ENCODE results near the gene IMMP2L.
"Not testable (repeated sequence)": the region's sequence is repeated elsewhere in the genome, so short reads cannot be mapped to it uniquely, and the experiment has no call there.

IMMP2L gene

DNA sequence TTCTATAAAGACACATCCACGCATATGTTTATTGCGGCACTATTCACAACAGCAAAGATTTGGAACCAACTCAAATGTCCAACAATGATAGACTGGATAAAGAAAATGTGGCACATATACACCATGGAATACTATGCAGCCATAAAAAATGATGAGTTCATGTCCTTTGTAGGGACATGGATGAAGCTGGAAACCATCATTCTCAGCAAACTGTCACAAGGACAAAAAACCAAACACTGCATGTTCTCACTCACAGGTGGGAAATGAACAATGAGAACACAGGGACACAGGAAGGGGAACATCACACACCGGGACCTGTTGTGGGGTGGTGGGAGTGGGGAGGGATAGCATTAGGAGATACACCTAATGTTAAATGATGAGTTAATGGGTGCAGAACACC, 238.6 kb downstream of the IMMP2L start:
- DNase-seq: not testable (repeated sequence)

DNA sequence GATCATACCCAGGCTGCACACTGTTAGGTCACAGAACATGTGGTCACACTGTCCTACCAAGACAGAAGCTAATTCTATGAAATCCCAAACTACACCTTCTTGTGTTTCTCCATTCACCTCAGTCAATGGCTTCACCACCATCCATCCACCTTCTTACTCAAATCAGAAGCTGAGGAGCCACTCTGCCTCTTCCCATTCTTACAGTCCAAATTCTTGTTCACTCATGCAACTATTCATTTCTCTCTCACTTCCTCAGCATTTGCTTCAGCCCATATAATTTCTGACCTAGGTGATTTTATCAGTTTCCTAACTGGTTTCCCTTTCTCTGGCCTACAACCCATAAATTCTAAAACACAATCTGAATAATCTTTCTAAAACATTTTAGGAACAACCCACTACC, 242.2 kb downstream of the IMMP2L start:
- DNase-seq: no peak

GRCh38 chr7:111312966-111313365, 249.3 kb downstream of the IMMP2L start:
- DNase-seq: no peak

DNA sequence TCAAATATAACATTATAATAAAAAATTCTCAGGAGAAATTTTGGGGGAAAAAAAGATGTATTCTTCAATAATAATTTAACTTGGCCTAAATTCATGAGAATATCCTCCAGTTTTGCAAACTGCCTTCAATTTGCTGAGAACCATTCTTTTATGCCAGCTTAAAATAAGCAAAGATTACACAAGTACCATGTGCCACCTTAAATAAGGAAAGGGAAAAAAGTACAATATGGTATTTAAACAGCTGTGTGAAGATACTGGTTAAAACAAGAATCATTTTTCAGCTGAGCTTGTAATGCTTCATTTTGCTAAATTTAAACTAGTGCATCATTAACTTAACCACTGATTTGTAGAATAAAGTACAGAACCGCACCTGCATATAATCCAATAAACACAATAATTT, 253.6 kb downstream of the IMMP2L start:
- no peak for DNase-seq

DNA sequence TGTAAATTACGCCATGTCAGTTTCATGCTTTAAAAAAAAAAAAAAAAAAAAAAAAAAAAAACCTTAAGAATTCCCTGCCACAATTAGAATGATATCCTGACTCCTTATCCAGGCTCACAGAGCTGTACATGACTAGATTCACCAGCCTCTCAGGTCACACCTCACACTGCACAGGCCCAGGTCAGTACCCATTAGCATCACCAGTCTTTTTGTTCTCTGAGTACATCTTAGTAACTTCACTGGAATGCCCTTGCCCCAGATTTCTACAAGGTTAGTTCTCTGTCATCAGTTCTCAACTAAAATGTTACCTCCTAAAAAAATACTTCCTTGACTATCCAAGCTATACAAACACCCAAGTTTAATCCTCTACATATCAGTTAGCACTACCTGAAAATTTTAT, 260.4 kb downstream of the IMMP2L start:
- no peak for DNase-seq

GRCh38 chr7:111294494-111294893, 267.8 kb downstream of the IMMP2L start:
- DNase-seq: no peak

GRCh38 chr7:111292026-111292470, 270.2 kb downstream of the IMMP2L start:
- no peak for DNase-seq

GRCh38 chr7:111290982-111291381, 271.3 kb downstream of the IMMP2L start:
- no peak for DNase-seq

- no peak for DNase-seq
Observed at GRCh38 chr7:111290419-111290818, 271.9 kb downstream of the IMMP2L start.

- not testable (repeated sequence) for DNase-seq
Observed at GRCh38 chr7:111288441-111288840, 273.9 kb downstream of the IMMP2L start.

DNA sequence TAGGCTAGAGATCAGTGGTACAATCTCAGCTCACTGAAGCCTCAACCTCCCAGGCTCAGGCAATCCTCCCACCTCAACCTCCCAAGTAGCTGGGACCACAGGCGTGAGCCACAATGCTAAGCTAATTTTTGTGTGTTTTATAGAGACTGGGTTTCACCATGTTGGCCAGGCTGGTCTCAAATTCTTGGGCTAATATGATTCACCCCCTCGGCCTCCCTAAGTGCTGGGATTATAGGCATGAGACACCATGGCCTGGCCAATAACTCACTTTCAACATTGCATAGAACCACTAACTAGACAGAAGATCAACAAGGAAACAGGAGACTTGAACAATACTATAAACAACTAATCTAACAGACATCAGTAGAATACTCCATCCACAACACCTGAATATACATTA, 279.7 kb downstream of the IMMP2L start:
- DNase-seq: no peak

DNA sequence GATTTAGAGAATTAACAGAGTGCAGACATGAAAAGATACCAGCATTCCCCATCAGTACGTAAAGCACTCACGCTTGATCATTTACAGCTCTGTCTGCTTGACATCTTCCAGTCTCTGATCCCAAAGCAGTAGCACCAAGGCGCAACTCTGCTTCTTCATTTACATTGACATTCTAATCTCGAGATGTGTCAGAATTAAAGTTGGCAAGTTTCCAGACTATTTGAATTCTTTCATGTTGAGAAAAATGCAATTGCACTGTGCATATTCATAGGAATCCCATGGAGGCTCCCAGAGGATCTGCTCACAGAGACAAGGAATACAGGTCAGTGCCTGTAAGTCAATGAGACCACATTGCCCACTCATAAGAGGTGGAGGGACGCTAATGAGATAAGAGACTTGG, 287.4 kb downstream of the IMMP2L start:
- DNase-seq: no peak

DNA sequence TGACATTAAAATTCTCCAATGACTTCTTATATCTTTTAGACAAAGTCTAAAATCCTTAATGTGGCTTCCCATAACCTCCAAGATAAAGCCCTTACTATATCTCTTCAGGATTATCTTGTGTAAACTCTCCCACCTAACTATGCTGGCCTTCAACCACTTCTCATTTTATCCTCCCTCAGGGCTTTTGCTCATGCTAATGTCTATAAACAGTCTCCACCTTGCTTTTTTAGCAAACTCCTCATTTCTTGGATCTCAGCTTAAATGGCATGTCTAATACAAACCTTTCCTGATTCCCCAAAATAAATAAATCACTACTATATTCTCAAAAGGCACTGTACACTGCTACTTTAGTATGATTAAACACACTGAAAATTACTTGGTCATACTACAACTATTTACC, 290.2 kb downstream of the IMMP2L start:
- no peak for DNase-seq

DNA sequence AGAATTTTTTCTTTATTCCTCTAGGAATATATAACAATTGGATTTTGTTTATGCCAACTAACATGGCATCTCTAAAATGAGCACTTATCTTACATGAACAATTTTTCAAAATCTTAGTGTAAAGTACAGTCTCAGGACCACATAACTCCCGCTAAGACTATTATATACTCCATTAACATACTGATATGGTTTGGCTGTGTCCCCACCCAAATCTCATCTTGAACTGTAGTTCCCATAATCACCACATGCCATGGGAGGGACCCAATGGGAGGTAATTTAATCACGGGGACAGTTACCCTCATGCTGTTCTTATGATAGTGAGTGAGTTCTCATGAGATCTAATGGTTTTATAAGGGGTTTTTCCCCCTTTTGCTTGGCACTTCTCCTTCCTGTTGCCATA, 291.5 kb downstream of the IMMP2L start:
- not testable (repeated sequence) for DNase-seq

DNA sequence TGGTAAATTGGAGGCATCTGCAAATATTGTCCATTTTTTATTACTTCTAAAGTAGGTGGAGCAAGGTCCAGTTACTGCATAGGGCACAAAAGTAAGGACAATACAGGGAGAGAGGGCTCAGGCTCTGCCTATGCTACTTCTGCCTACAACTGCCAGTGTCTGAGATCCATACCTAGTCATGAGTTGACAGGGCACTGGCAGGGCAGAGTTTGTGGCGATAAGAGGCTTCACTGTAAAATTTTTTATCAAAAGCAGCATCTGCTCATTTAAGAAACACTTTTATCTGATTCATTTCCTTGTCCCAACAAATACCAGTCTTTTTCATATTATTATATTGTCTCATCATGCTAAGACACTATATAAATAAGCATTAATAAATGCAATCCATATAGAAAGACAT, 293.4 kb downstream of the IMMP2L start:
- DNase-seq: no peak

- DNase-seq: no peak
Observed at GRCh38 chr7:111266613-111267012, 295.7 kb downstream of the IMMP2L start.

DNA sequence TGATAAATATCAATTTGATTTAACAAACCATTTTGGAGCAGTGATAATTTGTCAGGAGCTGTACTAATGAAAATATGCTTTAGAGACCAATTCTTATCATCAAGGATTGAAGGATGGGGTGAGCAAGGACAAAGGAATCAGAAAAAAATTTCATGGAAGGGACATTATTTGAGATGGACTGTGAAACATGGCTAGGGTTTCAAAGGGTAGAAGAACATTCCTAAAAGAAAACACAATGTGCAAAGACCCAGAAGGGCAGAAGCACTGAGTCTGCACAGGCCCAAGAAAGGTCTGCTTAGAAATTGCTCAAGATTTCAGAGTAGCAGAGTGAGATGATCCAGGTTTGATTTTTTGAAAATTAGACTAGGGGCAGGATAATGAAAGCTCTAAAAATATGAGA, 296.9 kb downstream of the IMMP2L start:
- DNase-seq: no peak

DNA sequence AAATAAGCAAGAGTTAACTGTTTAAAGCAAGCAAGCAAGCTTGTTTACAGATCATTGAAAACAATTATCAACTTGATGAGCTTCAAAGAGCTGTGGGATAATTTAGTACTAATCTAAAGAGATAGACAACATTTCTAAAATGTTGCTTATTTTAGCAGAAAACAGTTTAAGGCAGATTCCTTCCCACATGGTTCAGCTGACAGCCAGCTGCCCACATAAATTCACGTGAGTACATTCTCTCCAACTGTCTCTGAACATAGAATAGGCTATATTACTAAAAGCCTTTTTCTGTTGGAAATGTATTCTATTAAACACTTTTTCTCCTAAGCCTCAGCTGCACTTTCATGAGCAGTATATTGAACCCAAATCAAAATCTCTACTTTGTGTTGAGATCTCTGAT, 297.3 kb downstream of the IMMP2L start:
- DNase-seq: no peak

DNA sequence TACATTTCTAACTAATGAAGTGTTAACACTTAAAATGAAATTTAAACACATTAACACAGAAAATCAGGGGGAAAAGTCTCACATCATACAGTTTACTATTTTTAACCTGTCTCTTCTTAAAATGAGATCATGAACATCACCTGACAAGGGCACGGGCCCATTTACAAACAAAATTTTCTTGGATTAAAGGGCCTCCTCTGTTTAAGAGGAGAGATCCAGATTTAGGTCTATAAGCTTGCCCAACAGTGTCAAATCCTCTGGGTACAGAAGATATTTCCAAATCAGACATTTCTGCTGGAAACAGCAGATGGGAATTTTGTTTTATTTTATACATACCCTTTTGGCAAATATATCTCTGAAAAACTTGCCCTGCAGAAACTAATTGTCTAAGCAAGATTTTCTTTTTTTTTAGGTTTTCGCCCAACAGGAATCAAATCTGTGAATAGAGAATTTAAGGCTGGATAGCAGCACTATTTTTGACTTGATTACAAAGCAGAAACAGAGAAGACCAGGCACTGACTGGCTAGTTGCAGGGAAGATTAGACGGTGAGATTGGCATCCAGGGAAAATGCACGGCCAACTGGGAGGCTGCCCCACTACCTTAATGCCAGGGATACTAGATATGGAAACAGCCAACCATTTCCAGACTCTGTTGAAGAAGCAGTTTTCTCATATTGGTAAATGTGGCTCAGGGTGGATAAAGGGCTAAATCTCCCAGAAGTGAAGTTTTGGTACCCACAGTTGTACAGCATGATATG, 298.0 kb downstream of the IMMP2L start:
- DNase-seq: no peak

DNA sequence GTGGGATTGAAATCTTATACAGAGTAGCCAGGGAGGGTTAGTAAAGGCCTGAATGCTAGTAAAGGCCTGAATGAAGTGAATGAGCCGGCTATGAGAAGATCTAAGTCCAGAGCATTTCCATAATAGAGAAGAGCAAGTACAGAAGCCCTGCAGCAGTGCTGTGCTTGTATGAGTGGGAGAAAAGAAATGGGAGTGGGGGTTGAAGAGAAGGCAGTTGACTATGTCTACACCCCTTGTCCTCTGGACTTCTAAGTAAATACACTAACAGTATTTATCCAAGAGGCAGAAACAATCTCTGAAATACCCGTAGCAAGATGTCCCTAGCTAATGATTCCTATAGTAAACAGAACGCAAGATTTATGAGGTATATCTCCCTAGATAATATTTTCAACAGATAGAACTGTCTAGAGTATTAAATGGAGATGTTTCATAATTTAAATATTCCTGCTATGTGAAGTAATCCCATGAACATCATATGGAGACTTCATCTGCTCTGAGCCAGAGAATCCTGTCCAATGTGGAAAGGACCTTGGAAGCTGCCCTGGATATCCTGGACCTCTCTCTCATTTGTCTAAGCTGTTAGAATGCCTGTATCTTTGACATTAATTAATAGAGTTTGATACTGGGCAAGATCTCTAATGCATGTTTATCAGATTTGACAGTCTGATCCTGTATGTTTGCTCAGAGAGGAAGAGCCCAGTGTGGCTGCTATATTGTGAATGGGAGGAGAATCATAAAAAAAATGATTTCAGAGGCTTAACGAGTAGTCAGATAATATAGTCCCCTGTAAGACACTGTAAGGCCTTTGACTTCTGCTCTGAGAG, 299.8 kb downstream of the IMMP2L start:
- no peak for DNase-seq

- no peak for DNase-seq
Observed at GRCh38 chr7:111261496-111261895, 300.8 kb downstream of the IMMP2L start.

DNA sequence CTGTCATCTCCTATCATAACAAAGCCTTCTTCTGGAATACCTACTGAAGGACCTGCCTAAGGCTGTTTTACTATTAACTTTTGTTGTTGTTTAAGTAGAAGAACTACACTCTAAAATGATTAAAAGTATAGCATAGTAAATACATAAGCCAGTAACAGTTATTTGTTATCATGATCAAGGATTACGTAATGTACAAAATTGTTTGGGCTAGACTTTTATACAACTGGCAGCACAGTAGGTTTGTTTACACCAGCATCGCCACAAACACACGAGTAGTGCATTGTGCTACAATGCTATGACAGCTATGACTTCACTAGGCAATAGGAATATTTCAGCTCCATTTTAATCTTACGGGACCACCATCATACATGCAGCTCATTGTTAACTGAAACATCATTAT, 302.3 kb downstream of the IMMP2L start:
- DNase-seq: no peak

DNA sequence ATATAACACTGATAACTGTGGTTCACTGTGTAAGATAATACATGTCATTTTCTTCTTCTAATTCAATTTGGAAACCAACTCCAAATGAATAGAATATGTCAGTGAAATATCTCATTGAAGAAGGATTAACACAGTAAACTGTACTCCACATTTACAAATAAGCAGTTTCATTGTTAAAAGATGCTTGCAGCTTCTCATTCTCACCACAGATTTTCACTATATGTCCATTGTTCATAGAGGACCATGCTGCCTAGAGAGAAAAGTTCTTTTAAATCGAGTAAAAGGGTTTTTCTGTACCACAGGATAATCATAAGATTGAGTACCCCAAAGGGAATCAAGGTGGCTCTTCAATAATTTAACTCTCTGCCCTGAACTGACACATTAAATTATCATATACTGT, 305.9 kb downstream of the IMMP2L start:
- DNase-seq: no peak

DNA sequence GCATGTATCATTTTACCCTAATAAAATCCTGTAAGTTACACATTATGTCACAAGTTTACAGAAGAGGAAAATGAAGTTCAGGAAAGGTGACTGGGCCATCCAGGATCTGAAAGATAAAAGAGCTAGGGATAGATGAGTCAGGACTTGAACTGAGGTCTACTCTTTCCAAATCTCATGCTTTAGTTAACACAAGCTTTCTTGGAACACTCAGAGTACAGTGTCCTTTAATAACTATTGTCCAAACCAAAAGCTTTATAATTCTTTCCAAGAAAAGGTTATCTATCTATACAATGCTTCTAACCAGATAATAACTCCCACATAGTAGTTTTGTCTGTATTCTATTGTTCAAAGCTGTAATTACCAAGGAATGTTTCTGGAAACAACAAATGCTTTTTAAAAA, 306.7 kb downstream of the IMMP2L start:
- no peak for DNase-seq

Measured in activated effector memory CD4-positive, alpha-beta T cell treated with anti-CD3 and anti-CD28 coated beads, Interleukin-2, amount 50 U/mL, for 16 hours (primary cell).